Tibial nerve (tissue), 4 donors: ENCODE measurements around the gene ANKH.

Experiments
- EP300 ChIP-seq, 2 donors: sonication (generic); formaldehyde crosslinking; IDR thresholded peaks; one replicate each; pipeline ENCODE4 v1.6.1; 2017; ENCODE audit warnings: antibody characterized with exemption in 2 of 2, mild to moderate bottlenecking in 1 of 2
- TF ChIP-seq, protein P1 (sequence below), 5 experiments: fragments of 200-600 bp in 3 of 5; fragments of 450-650 bp in 2 of 5; sonication (generic) in 3 of 5; IDR thresholded peaks; one replicate each; pipeline ENCODE4 v1.5.1; 2016 to 2019; ENCODE audit warnings: antibody characterized with exemption in 5 of 5, mild to moderate bottlenecking in 3 of 5, moderate library complexity in 2 of 5

DNA sequence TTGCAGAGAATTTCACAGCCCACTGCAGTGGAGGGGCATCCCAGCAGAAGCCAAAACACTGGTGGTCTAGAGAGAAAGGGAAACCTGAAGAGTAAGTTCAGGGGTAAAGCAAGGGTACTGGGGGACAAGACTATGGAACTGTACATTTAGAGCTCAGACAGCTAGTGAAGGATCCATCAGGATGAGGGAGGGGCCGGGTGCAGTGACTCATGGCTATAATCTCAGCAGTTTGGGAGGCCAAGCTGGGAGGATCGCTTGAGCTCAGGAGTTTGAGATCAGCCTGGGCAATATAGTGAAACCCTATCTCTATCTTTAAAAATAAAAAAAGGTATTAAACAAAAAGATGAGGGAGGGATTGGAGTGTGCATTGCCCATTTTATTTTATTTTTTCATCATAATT, 7.8 kb upstream of the ANKH start:
- no peak for TF ChIP-seq EP300 (IDR thresholded peaks at IDR 0.05)
- TF ChIP-seq, protein P1, sequence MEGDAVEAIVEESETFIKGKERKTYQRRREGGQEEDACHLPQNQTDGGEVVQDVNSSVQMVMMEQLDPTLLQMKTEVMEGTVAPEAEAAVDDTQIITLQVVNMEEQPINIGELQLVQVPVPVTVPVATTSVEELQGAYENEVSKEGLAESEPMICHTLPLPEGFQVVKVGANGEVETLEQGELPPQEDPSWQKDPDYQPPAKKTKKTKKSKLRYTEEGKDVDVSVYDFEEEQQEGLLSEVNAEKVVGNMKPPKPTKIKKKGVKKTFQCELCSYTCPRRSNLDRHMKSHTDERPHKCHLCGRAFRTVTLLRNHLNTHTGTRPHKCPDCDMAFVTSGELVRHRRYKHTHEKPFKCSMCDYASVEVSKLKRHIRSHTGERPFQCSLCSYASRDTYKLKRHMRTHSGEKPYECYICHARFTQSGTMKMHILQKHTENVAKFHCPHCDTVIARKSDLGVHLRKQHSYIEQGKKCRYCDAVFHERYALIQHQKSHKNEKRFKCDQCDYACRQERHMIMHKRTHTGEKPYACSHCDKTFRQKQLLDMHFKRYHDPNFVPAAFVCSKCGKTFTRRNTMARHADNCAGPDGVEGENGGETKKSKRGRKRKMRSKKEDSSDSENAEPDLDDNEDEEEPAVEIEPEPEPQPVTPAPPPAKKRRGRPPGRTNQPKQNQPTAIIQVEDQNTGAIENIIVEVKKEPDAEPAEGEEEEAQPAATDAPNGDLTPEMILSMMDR (IDR thresholded peaks at IDR 0.05), result no peak
